ENCODE data around the gene CITED2. TPM values are rescaled to one million over a fixed set of nuclear protein-coding genes. Genes with fewer than 3 reads are reported as not detected.
"Not testable (repeated sequence)": the region's sequence is repeated elsewhere in the genome, so short reads cannot be mapped to it uniquely, and the experiment has no call there.

Gene CITED2
- total RNA-seq, 1 experiment from 2014 or later: 110 TPM

GRCh38 chr6:139415365-139415764 lies 40.9 kb upstream of the CITED2 start:
- Mint-ChIP-seq H3K27ac (no peak overlapping the region), H3K27me3 (ENCODE audit: low read depth) (no peaks in the 10 kb centered on the region), H3K4me3 (no peak overlapping the region), H3K36me3 (ENCODE audit: insufficient read depth in 1 of 3, low read depth in 3 of 3) (no peaks in the 10 kb centered on the region), H3K9me3 (no peaks in the 10 kb centered on the region), H3K4me1 (peaks cover 4 to 6% of the 10 kb centered on the region in 2 experiments; a peak in 3 of 4 replicates)
- no peaks in the 10 kb centered on the region for H3K27me3 ChIP-seq (ENCODE audit: insufficient read depth, low read length)
- H2BK15ac ChIP-seq (ENCODE audit: low read depth, low read length): no peak overlapping the region
- H3K9me3 ChIP-seq (ENCODE audit: control insufficient read depth, low read depth, low read length): no peaks in the 10 kb centered on the region
- no peak overlapping the region for H2BK12ac ChIP-seq (ENCODE audit: insufficient read length, low read depth, low read length)
- H3K23me2 ChIP-seq (ENCODE audit: insufficient read length, low read depth, low read length, poor library complexity, severe bottlenecking): no peaks in the 10 kb centered on the region
- H4K5ac ChIP-seq (ENCODE audit: insufficient read length, low read depth, low read length): no peak overlapping the region
- no peak overlapping the region for H4K91ac ChIP-seq (ENCODE audit: insufficient read length, low read depth, low read length)
- H3K23ac ChIP-seq (ENCODE audit: insufficient read length, low read depth, low read length): no peak overlapping the region
- no peak overlapping the region for H2BK20ac ChIP-seq (ENCODE audit: low read depth, low read length, poor library complexity, severe bottlenecking)
- no peak overlapping the region for H3K9ac ChIP-seq (ENCODE audit: extremely low read depth, insufficient read length, low read length)
- H3K4me2 ChIP-seq (ENCODE audit: insufficient read depth, insufficient read length, low read length): no peak overlapping the region
- H3K4ac ChIP-seq (ENCODE audit: low read depth, low read length): no peak overlapping the region
- no peak overlapping the region for H2BK120ac ChIP-seq (ENCODE audit: low read depth, low read length, poor library complexity, severe bottlenecking)
- H3K79me1 ChIP-seq (ENCODE audit: insufficient read depth, low read depth, low read length, poor library complexity, severe bottlenecking): no peaks in the 10 kb centered on the region
- H3K4me1 ChIP-seq (ENCODE audit: insufficient read depth, low read length): no peaks in the 10 kb centered on the region
- no peak overlapping the region for H2AFZ ChIP-seq (ENCODE audit: low read length)
- no peak for DNase-seq
- H3K18ac ChIP-seq (ENCODE audit: insufficient read length, low read depth, low read length): no peak overlapping the region
- no peak for TF ChIP-seq CTCF (conservative IDR thresholded peaks at IDR 0.05)
- no CpG with 5 or more reads among the region's 3 CpGs for WGBS (ENCODE audit: extremely low coverage, insufficient read length, low lambda C conversion rate)
- no peak overlapping the region for H3K14ac ChIP-seq (ENCODE audit: insufficient read depth, low read length)
- H3K27ac ChIP-seq (ENCODE audit: insufficient read length, low read depth, low read length): no peak overlapping the region
- H2BK5ac ChIP-seq (ENCODE audit: insufficient read length, low read length): no peak overlapping the region
- no peaks in the 10 kb centered on the region for H4K20me1 ChIP-seq (ENCODE audit: control insufficient read depth, insufficient read depth, insufficient read length)
- no peak overlapping the region for H3T11ph ChIP-seq (ENCODE audit: low read length)
- no peaks in the 10 kb centered on the region for H3K79me2 ChIP-seq (ENCODE audit: insufficient read depth, low read length)
- no peak overlapping the region for H3K56ac ChIP-seq (ENCODE audit: insufficient read length, low read depth, low read length)
- no peak overlapping the region for H4K8ac ChIP-seq (replicated peaks; ENCODE audit: insufficient read length, low read depth, low read length)
- H2AK5ac ChIP-seq (ENCODE audit: insufficient read length, low read length): no peak overlapping the region

DNA sequence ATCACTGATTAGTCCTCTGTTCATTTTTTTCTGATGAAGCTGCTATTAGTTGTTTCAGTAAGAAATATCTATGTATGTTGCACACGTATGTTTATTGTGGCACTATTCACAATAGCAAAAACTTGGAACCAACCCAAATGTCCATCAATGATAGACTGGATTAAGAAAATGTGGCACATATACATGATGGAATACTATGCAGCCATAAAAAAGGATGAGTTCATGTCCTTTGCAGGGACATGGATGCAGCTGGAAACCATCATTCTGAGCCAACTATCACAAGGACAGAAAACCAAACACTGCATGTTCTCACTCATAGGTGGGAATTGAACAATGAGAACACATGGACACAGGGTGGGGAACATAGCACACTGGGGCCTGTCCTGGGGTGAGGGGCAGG lies 37.7 kb upstream of the CITED2 start:
- H3K79me1 ChIP-seq (ENCODE audit: insufficient read depth, low read depth, low read length, poor library complexity, severe bottlenecking); H3K4me2 ChIP-seq (ENCODE audit: insufficient read depth, insufficient read length, low read length); H3K36me3 Mint-ChIP-seq (ENCODE audit: insufficient read depth in 1 of 3, low read depth in 3 of 3); H3T11ph ChIP-seq (ENCODE audit: low read length); H2BK5ac ChIP-seq (ENCODE audit: insufficient read length, low read length); H3K56ac ChIP-seq (ENCODE audit: insufficient read length, low read depth, low read length); DNase-seq; H3K9me3 Mint-ChIP-seq; H3K23me2 ChIP-seq (ENCODE audit: insufficient read length, low read depth, low read length, poor library complexity, severe bottlenecking); H3K14ac ChIP-seq (ENCODE audit: insufficient read depth, low read length); H2BK15ac ChIP-seq (ENCODE audit: low read depth, low read length); H3K4me3 Mint-ChIP-seq; H3K27me3 ChIP-seq (ENCODE audit: insufficient read depth, low read length); H3K4ac ChIP-seq (ENCODE audit: low read depth, low read length); H2BK12ac ChIP-seq (ENCODE audit: insufficient read length, low read depth, low read length); H3K4me1 ChIP-seq (ENCODE audit: insufficient read depth, low read length); H3K9ac ChIP-seq (ENCODE audit: extremely low read depth, insufficient read length, low read length); H4K5ac ChIP-seq (ENCODE audit: insufficient read length, low read depth, low read length); H4K20me1 ChIP-seq (ENCODE audit: control insufficient read depth, insufficient read depth, insufficient read length); H2BK20ac ChIP-seq (ENCODE audit: low read depth, low read length, poor library complexity, severe bottlenecking); H2AK5ac ChIP-seq (ENCODE audit: insufficient read length, low read length); H4K91ac ChIP-seq (ENCODE audit: insufficient read length, low read depth, low read length); H3K9me3 ChIP-seq (ENCODE audit: control insufficient read depth, low read depth, low read length); H3K27me3 Mint-ChIP-seq (ENCODE audit: low read depth); H3K79me2 ChIP-seq (ENCODE audit: insufficient read depth, low read length); H4K8ac ChIP-seq (replicated peaks; ENCODE audit: insufficient read length, low read depth, low read length); H3K23ac ChIP-seq (ENCODE audit: insufficient read length, low read depth, low read length); H2BK120ac ChIP-seq (ENCODE audit: low read depth, low read length, poor library complexity, severe bottlenecking); H2AFZ ChIP-seq (ENCODE audit: low read length); H3K18ac ChIP-seq (ENCODE audit: insufficient read length, low read depth, low read length); H3K27ac ChIP-seq (ENCODE audit: insufficient read length, low read depth, low read length); H3K27ac Mint-ChIP-seq: not testable (repeated sequence)
- H3K4me1 Mint-ChIP-seq: peaks cover 12% of the 10 kb centered on the region in 2 experiments; a peak in 3 of 4 replicates
- WGBS (ENCODE audit: extremely low coverage, insufficient read length, low lambda C conversion rate): no CpG with 5 or more reads among the region's 1 CpG
